Lower leg skin (tissue), 3 donors: ENCODE data around the gene SHANK1.

Source experiments
- POLR2A ChIP-seq, 2 donors: fragments of 450-650 bp; IDR thresholded peaks; one replicate each; pipeline ENCODE4 v1.6.1; 2016 to 2017; ENCODE audit warnings: antibody characterized with exemption in 2 of 2, mild to moderate bottlenecking in 1 of 2, moderate library complexity in 1 of 2
- TF ChIP-seq, protein P1 (sequence below), 3 donors: fragments of 450-650 bp; IDR thresholded peaks; one replicate each; pipeline ENCODE4 v1.5.1; 2016; ENCODE audit warnings: antibody characterized with exemption in 3 of 3, mild to moderate bottlenecking in 3 of 3, moderate library complexity in 2 of 3

DNA sequence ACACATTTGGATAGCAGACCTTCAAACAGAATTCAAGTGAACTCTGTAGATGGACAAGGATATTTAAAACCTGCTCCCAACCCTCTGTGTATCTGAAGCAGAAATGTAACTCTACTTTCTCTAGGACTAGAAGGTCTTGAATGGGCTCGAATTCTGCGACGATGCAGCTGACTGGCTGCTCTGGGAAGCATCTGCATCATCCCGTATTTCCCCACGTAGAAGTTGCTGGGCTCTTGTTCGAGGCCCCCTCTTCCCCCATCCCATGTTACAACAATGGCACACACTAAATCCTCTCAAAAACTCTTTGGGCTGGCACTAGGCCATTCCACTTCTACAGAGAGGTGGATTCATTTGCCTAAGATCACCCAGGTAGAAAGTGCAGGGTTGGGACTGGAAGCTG lies 55.4 kb downstream of the SHANK1 start:
- TF ChIP-seq, protein P1, sequence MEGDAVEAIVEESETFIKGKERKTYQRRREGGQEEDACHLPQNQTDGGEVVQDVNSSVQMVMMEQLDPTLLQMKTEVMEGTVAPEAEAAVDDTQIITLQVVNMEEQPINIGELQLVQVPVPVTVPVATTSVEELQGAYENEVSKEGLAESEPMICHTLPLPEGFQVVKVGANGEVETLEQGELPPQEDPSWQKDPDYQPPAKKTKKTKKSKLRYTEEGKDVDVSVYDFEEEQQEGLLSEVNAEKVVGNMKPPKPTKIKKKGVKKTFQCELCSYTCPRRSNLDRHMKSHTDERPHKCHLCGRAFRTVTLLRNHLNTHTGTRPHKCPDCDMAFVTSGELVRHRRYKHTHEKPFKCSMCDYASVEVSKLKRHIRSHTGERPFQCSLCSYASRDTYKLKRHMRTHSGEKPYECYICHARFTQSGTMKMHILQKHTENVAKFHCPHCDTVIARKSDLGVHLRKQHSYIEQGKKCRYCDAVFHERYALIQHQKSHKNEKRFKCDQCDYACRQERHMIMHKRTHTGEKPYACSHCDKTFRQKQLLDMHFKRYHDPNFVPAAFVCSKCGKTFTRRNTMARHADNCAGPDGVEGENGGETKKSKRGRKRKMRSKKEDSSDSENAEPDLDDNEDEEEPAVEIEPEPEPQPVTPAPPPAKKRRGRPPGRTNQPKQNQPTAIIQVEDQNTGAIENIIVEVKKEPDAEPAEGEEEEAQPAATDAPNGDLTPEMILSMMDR (IDR thresholded peaks at IDR 0.05) = no peak
- TF ChIP-seq POLR2A (IDR thresholded peaks at IDR 0.05) = no peak
